ENCODE data around the gene SRD5A1.

Gene SRD5A1

DNA sequence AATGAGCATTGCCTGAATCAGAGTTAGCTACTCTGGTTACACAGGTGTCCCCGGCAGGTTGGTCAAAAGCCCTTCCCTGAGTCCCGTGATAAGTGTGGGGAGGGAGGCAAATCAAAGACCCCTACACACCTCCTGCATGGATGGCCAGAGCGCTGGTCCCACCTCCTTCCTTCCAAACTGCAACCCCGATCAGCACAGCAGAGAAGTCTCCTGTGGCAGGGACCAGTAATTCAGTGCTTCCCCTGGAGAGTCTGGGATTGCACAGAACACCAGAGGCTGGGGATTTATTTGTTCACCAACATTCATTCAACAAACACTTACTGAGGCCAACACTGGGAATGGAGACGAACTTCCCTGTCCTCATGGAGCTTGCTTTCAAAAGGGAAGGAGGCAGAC, 46.6 kb upstream of the SRD5A1 start:
- H3K27me3 ChIP-seq (ENCODE audit: insufficient read depth, low read length, poor library complexity), result peaks cover 4% of the 10 kb centered on the region
- no peak overlapping the region for H2BK120ac ChIP-seq (ENCODE audit: low read depth, low read length)
- H2AK5ac ChIP-seq (ENCODE audit: low read length), result no peak overlapping the region
- no peaks in the 10 kb centered on the region for H3K36me3 ChIP-seq (ENCODE audit: control insufficient read depth, insufficient read depth, low read length)
- H3K4me2 ChIP-seq (ENCODE audit: low read length), result no peak overlapping the region
- no peak overlapping the region for H3K27ac ChIP-seq (ENCODE audit: low read depth, low read length)
- H3K9ac ChIP-seq (ENCODE audit: low read length), result no peak overlapping the region
- H3K79me2 ChIP-seq (ENCODE audit: control insufficient read depth, insufficient read depth, low read length), result no peaks in the 10 kb centered on the region
- no peak overlapping the region for H4K8ac ChIP-seq (ENCODE audit: low read depth, low read length)
- H3K56ac ChIP-seq (ENCODE audit: low read length), result no peak overlapping the region
- no peak for DNase-seq
- H2BK5ac ChIP-seq (ENCODE audit: low read length), result no peak overlapping the region
- no peak overlapping the region for H3K18ac ChIP-seq (ENCODE audit: low read length)
- H3K4me3 ChIP-seq (ENCODE audit: low read length), result no peak overlapping the region
- no CpG with 5 or more reads among the region's 5 CpGs for WGBS (ENCODE audit: extremely low coverage, insufficient coverage, low lambda C conversion rate)
- H3K4ac ChIP-seq (ENCODE audit: low read depth, low read length), result no peak overlapping the region
- H3K79me1 ChIP-seq (ENCODE audit: low read length), result no peaks in the 10 kb centered on the region
- H3K23ac ChIP-seq (ENCODE audit: low read length), result no peak overlapping the region
- H3K4me1 ChIP-seq (ENCODE audit: control insufficient read depth, low read depth, low read length), result no peaks in the 10 kb centered on the region
- H4K5ac ChIP-seq (ENCODE audit: low read length), result no peak overlapping the region
- no peak overlapping the region for H2BK15ac ChIP-seq (replicated peaks; ENCODE audit: low read depth)

DNA sequence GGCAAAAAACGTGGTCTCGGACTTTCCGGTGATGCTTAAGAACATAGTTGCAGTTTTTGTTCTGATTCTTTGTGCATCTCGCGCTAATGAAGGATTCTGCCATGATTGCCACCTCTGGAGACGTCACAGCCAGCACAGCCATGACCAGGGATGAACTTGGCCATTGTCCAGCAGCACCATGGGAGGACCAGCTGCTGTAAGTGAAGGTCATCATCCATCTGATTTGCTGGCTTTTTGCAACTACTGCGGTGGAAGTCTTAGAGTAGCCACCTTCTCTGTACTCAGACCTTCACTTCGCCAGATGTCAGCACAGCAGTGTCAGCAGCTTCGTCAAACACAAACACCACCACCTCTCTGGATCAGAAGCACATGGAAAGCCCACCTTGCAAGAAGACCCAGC, 46.1 kb upstream of the SRD5A1 start:
- Histone ChIP-seq H2BK15ac (replicated peaks; ENCODE audit: low read depth) (no peak overlapping the region), H3K27me3 (ENCODE audit: insufficient read depth, low read length, poor library complexity) (peaks cover 4% of the 10 kb centered on the region), H3K4ac (ENCODE audit: low read depth, low read length) (no peak overlapping the region), H2BK5ac (ENCODE audit: low read length) (no peak overlapping the region), H4K5ac (ENCODE audit: low read length) (no peak overlapping the region), H3K4me3 (ENCODE audit: low read length) (no peak overlapping the region), H3K56ac (ENCODE audit: low read length) (no peak overlapping the region), H3K9ac (ENCODE audit: low read length) (no peak overlapping the region), H3K36me3 (ENCODE audit: control insufficient read depth, insufficient read depth, low read length) (no peaks in the 10 kb centered on the region), H3K23ac (ENCODE audit: low read length) (no peak overlapping the region), H4K8ac (ENCODE audit: low read depth, low read length) (no peak overlapping the region), H3K4me2 (ENCODE audit: low read length) (no peak overlapping the region), H3K79me1 (ENCODE audit: low read length) (no peaks in the 10 kb centered on the region), H3K27ac (ENCODE audit: low read depth, low read length) (no peak overlapping the region), H2BK120ac (ENCODE audit: low read depth, low read length) (no peak overlapping the region), H2AK5ac (ENCODE audit: low read length) (no peak overlapping the region), H3K4me1 (ENCODE audit: control insufficient read depth, low read depth, low read length) (no peaks in the 10 kb centered on the region), H3K18ac (ENCODE audit: low read length) (no peak overlapping the region), H3K79me2 (ENCODE audit: control insufficient read depth, insufficient read depth, low read length) (no peaks in the 10 kb centered on the region)
- DNase-seq, result no peak
- WGBS (ENCODE audit: extremely low coverage, insufficient coverage, low lambda C conversion rate), result no CpG with 5 or more reads among the region's 9 CpGs

DNA sequence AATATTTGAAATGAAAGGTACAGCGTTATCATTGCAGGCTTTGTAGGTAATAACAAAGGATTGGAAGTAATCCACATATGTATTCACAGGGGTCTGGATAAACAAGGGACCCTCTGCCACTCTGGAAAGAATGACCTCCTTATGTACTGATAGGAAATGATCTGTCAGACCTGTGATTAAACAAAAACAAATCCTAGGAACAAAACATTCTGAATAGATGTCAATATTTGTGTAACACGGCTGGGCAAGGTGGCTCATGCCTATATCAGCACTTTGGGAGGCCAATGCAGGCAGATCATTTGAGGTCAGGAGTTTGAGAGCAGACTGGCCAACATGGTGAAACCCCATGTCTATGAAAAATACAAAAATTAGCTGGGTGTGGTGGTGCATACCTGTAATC, 42.7 kb upstream of the SRD5A1 start:
- no peak overlapping the region for H3K27ac ChIP-seq (ENCODE audit: low read depth, low read length)
- no peak overlapping the region for H3K4me2 ChIP-seq (ENCODE audit: low read length)
- no peak overlapping the region for H3K23ac ChIP-seq (ENCODE audit: low read length)
- DNase-seq, result no peak
- no peak overlapping the region for H4K8ac ChIP-seq (ENCODE audit: low read depth, low read length)
- no peak overlapping the region for H3K4me3 ChIP-seq (ENCODE audit: low read length)
- no peak overlapping the region for H3K4ac ChIP-seq (ENCODE audit: low read depth, low read length)
- H3K79me1 ChIP-seq (ENCODE audit: low read length), result no peaks in the 10 kb centered on the region
- no peak overlapping the region for H2BK15ac ChIP-seq (replicated peaks; ENCODE audit: low read depth)
- WGBS (ENCODE audit: extremely low coverage, insufficient coverage, low lambda C conversion rate), result no CpG with 5 or more reads among the region's 2 CpGs
- no peaks in the 10 kb centered on the region for H3K79me2 ChIP-seq (ENCODE audit: control insufficient read depth, insufficient read depth, low read length)
- no peak overlapping the region for H3K9ac ChIP-seq (ENCODE audit: low read length)
- H3K4me1 ChIP-seq (ENCODE audit: control insufficient read depth, low read depth, low read length), result no peaks in the 10 kb centered on the region
- H3K56ac ChIP-seq (ENCODE audit: low read length), result no peak overlapping the region
- no peak overlapping the region for H4K5ac ChIP-seq (ENCODE audit: low read length)
- H3K18ac ChIP-seq (ENCODE audit: low read length), result no peak overlapping the region
- no peak overlapping the region for H2BK5ac ChIP-seq (ENCODE audit: low read length)
- H3K27me3 ChIP-seq (ENCODE audit: insufficient read depth, low read length, poor library complexity), result no peaks in the 10 kb centered on the region
- H2AK5ac ChIP-seq (ENCODE audit: low read length), result no peak overlapping the region
- H2BK120ac ChIP-seq (ENCODE audit: low read depth, low read length), result no peak overlapping the region
- no peaks in the 10 kb centered on the region for H3K36me3 ChIP-seq (ENCODE audit: control insufficient read depth, insufficient read depth, low read length)

DNA sequence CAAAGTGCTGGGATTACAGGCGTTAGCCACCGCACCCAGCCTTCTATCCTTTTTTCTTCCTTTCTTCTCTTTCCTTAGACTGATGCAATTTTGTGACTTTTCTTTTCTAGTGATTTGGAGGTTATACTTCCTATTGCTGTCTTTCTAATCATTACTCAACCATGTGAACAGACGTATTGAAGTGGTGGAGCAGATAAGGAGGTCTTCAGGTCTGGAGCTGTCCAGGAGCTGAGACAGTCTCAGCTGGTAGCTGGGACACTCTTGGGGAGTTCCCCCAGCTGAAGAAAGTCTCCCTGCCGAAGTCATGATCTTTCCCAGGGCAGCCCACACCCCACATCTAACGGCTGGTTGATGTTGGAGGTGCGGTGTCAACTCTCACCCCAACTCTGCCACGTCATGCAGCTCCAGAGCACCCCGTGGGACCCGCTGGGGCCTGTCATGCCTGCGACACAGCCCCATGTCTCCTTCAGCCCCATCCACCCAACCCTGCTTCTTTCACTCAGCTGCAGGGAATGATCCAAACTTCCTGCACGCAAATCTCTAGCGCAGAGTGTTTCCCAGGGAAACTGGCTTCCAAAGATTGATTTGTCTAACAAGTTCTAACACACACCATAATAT, 41.5 kb upstream of the SRD5A1 start:
- no CpG with 5 or more reads among the region's 12 CpGs for WGBS (ENCODE audit: extremely low coverage, insufficient coverage, low lambda C conversion rate)
- peaks cover 4% of the 10 kb centered on the region for H3K4me1 ChIP-seq (ENCODE audit: control insufficient read depth, low read depth, low read length)

DNA sequence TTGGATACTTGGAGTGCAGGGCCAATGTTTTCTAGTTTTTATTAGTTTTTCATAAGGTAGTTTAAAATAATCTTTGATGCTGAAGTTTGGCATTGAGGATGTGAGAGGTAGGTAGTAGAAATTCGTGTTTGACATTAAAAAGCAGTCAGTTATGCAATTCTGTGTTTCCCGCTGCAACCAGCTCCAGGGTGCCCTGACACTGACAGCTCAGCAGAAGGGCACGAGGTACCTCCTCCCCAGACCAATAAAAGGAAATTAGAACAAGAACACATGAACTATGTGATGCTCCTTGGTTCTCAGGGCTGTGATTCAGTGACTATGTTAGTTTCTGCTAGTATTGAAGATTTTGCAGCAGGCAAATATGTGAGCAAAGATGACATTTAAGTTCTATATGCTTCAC, 40.6 kb upstream of the SRD5A1 start:
- Histone ChIP-seq H2BK15ac (replicated peaks; ENCODE audit: low read depth) (no peak overlapping the region), H3K23ac (ENCODE audit: low read length) (no peak overlapping the region), H3K9ac (ENCODE audit: low read length) (no peak overlapping the region), H3K4me3 (ENCODE audit: low read length) (no peak overlapping the region), H3K79me1 (ENCODE audit: low read length) (no peaks in the 10 kb centered on the region), H3K36me3 (ENCODE audit: control insufficient read depth, insufficient read depth, low read length) (peaks cover 3% of the 10 kb centered on the region), H3K18ac (ENCODE audit: low read length) (no peak overlapping the region), H2BK120ac (ENCODE audit: low read depth, low read length) (no peak overlapping the region), H3K4me1 (ENCODE audit: control insufficient read depth, low read depth, low read length) (peaks cover 4% of the 10 kb centered on the region), H2AK5ac (ENCODE audit: low read length) (no peak overlapping the region), H3K4me2 (ENCODE audit: low read length) (no peak overlapping the region), H3K56ac (ENCODE audit: low read length) (no peak overlapping the region), H3K4ac (ENCODE audit: low read depth, low read length) (no peak overlapping the region), H4K5ac (ENCODE audit: low read length) (no peak overlapping the region), H2BK5ac (ENCODE audit: low read length) (no peak overlapping the region), H4K8ac (ENCODE audit: low read depth, low read length) (no peak overlapping the region), H3K79me2 (ENCODE audit: control insufficient read depth, insufficient read depth, low read length) (no peaks in the 10 kb centered on the region), H3K27ac (ENCODE audit: low read depth, low read length) (no peak overlapping the region), H3K27me3 (ENCODE audit: insufficient read depth, low read length, poor library complexity) (no peaks in the 10 kb centered on the region)
- WGBS (ENCODE audit: extremely low coverage, insufficient coverage, low lambda C conversion rate), result 100% methylated on average over 1 of the region's 3 CpGs
- no peak for DNase-seq

More for the DNA sequence above, 41.5 kb upstream of the SRD5A1 start:
- H3K4me3 ChIP-seq (ENCODE audit: low read length), result no peak overlapping the region
- H3K18ac ChIP-seq (ENCODE audit: low read length), result no peak overlapping the region
- no peak overlapping the region for H3K27ac ChIP-seq (ENCODE audit: low read depth, low read length)
- no peaks in the 10 kb centered on the region for H3K79me1 ChIP-seq (ENCODE audit: low read length)
- no peak overlapping the region for H2BK5ac ChIP-seq (ENCODE audit: low read length)
- H3K79me2 ChIP-seq (ENCODE audit: control insufficient read depth, insufficient read depth, low read length), result no peaks in the 10 kb centered on the region
- no peak overlapping the region for H2BK120ac ChIP-seq (ENCODE audit: low read depth, low read length)
- H4K8ac ChIP-seq (ENCODE audit: low read depth, low read length), result no peak overlapping the region
- H3K36me3 ChIP-seq (ENCODE audit: control insufficient read depth, insufficient read depth, low read length), result peaks cover 2% of the 10 kb centered on the region
- H3K23ac ChIP-seq (ENCODE audit: low read length), result no peak overlapping the region
- H3K4ac ChIP-seq (ENCODE audit: low read depth, low read length), result no peak overlapping the region
- H3K27me3 ChIP-seq (ENCODE audit: insufficient read depth, low read length, poor library complexity), result no peaks in the 10 kb centered on the region
- DNase-seq, result no peak
- H3K56ac ChIP-seq (ENCODE audit: low read length), result no peak overlapping the region
- no peak overlapping the region for H2BK15ac ChIP-seq (replicated peaks; ENCODE audit: low read depth)
- H2AK5ac ChIP-seq (ENCODE audit: low read length), result no peak overlapping the region
- no peak overlapping the region for H3K9ac ChIP-seq (ENCODE audit: low read length)
- no peak overlapping the region for H3K4me2 ChIP-seq (ENCODE audit: low read length)
- H4K5ac ChIP-seq (ENCODE audit: low read length), result no peak overlapping the region
